ENCODE measurements around the gene TIMM21. TPM values are rescaled to one million over a fixed set of nuclear protein-coding genes. Genes with fewer than 3 reads are reported as not detected.

TIMM21 gene
- total and polyA plus RNA-seq, 2 of the 13 experiments (the other 11 are each of a cell fraction or from before 2014, with no cell fraction given), result 29.6 to 62.3 TPM

- Histone ChIP-seq H3K4me1 (ENCODE audit: insufficient read depth, low read length) (no peaks in the 10 kb centered on the region), H3K4me2 (ENCODE audit: low read depth, low read length) (no peak overlapping the region), H3K36me3 (replicated peaks in 1 of 2; ENCODE audit: control insufficient read depth in 1 of 2, insufficient read depth in 2 of 2, low read length in 2 of 2) (no peaks in the 10 kb centered on the region), H3K79me2 (ENCODE audit: insufficient read depth, low read length) (no peaks in the 10 kb centered on the region), H3K27ac (ENCODE audit: extremely low read length, insufficient read depth, low read length) (no peak overlapping the region), H3K9ac (ENCODE audit: insufficient read depth, low read depth, low read length) (no peak overlapping the region), H3K27me3 (ENCODE audit: control insufficient read depth in 1 of 2, insufficient read depth in 2 of 2, low read length in 2 of 2) (peaks cover 0 to 21% of the 10 kb centered on the region in 2 experiments; a peak in 1 of 5 replicates), H3K4me3 (replicated peaks in 1 of 3; ENCODE audit: insufficient read depth in 1 of 3, low read depth in 2 of 3, low read length in 3 of 3) (no peak overlapping the region), H2AFZ (ENCODE audit: low read length) (no peak overlapping the region), H4K20me1 (ENCODE audit: insufficient read depth, low read length) (no peaks in the 10 kb centered on the region), H3K9me3 (ENCODE audit: low read length) (no peaks in the 10 kb centered on the region)
- in situ Hi-C loops (cut with HindIII; ENCODE audit: extremely low pct_ligation_motif_present, low pct_unique_long_range_greater_than_20kb), result no loop called here
- ChIA-PET POLR2A (no interaction called here), CTCF (ENCODE audit: low intra/inter-chr PET ratio, low total read pairs) (no interaction called here)
- FAIRE-seq (no peak), ATAC-seq (no peak), DNase-seq (ENCODE audit: low spot score) (no peak)
- no TSS peak for BruUV-seq (replicated peaks)
- WGBS (ENCODE audit: low lambda C conversion rate), result 9% methylated on average over 3 of the region's 3 CpGs
- intact Hi-C loops (cut with micrococcal nuclease; ENCODE audit: unreplicated experiment), result no loop called here
- TF ChIP-seq, protein P1, sequence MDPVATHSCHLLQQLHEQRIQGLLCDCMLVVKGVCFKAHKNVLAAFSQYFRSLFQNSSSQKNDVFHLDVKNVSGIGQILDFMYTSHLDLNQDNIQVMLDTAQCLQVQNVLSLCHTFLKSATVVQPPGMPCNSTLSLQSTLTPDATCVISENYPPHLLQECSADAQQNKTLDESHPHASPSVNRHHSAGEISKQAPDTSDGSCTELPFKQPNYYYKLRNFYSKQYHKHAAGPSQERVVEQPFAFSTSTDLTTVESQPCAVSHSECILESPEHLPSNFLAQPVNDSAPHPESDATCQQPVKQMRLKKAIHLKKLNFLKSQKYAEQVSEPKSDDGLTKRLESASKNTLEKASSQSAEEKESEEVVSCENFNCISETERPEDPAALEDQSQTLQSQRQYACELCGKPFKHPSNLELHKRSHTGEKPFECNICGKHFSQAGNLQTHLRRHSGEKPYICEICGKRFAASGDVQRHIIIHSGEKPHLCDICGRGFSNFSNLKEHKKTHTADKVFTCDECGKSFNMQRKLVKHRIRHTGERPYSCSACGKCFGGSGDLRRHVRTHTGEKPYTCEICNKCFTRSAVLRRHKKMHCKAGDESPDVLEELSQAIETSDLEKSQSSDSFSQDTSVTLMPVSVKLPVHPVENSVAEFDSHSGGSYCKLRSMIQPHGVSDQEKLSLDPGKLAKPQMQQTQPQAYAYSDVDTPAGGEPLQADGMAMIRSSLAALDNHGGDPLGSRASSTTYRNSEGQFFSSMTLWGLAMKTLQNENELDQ (CRISPR knock-in tag; IDR thresholded peaks at IDR 0.05; ENCODE audit: borderline replicate concordance), result no peak
- TF ChIP-seq, protein P2, sequence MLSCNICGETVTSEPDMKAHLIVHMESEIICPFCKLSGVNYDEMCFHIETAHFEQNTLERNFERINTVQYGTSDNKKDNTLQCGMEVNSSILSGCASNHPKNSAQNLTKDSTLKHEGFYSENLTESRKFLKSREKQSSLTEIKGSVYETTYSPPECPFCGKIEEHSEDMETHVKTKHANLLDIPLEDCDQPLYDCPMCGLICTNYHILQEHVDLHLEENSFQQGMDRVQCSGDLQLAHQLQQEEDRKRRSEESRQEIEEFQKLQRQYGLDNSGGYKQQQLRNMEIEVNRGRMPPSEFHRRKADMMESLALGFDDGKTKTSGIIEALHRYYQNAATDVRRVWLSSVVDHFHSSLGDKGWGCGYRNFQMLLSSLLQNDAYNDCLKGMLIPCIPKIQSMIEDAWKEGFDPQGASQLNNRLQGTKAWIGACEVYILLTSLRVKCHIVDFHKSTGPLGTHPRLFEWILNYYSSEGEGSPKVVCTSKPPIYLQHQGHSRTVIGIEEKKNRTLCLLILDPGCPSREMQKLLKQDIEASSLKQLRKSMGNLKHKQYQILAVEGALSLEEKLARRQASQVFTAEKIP (CRISPR knock-in tag; IDR thresholded peaks at IDR 0.05; ENCODE audit: borderline replicate concordance), result no peak
- TF ChIP-seq ZNF768 (CRISPR knock-in tag; IDR thresholded peaks at IDR 0.05) (no peak), TBX3 (IDR thresholded peaks at IDR 0.05; ENCODE audit: borderline replicate concordance) (no peak), TRAFD1 (CRISPR knock-in tag; IDR thresholded peaks at IDR 0.05; ENCODE audit: borderline replicate concordance) (no peak), ELF1 (CRISPR knock-in tag; IDR thresholded peaks at IDR 0.05) (no peak), KDM1A (CRISPR knock-in tag; IDR thresholded peaks at IDR 0.05) (no peak)
- TF ChIP-seq, protein P3, sequence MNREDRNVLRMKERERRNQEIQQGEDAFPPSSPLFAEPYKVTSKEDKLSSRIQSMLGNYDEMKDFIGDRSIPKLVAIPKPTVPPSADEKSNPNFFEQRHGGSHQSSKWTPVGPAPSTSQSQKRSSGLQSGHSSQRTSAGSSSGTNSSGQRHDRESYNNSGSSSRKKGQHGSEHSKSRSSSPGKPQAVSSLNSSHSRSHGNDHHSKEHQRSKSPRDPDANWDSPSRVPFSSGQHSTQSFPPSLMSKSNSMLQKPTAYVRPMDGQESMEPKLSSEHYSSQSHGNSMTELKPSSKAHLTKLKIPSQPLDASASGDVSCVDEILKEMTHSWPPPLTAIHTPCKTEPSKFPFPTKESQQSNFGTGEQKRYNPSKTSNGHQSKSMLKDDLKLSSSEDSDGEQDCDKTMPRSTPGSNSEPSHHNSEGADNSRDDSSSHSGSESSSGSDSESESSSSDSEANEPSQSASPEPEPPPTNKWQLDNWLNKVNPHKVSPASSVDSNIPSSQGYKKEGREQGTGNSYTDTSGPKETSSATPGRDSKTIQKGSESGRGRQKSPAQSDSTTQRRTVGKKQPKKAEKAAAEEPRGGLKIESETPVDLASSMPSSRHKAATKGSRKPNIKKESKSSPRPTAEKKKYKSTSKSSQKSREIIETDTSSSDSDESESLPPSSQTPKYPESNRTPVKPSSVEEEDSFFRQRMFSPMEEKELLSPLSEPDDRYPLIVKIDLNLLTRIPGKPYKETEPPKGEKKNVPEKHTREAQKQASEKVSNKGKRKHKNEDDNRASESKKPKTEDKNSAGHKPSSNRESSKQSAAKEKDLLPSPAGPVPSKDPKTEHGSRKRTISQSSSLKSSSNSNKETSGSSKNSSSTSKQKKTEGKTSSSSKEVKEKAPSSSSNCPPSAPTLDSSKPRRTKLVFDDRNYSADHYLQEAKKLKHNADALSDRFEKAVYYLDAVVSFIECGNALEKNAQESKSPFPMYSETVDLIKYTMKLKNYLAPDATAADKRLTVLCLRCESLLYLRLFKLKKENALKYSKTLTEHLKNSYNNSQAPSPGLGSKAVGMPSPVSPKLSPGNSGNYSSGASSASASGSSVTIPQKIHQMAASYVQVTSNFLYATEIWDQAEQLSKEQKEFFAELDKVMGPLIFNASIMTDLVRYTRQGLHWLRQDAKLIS (CRISPR knock-in tag; IDR thresholded peaks at IDR 0.05), result no peak
Measured at GRCh38 chr18:74131124-74131523, 17.2 kb upstream of the TIMM21 start.

Measured in HepG2 (cell line).